Posterior cingulate gyrus (tissue), 11 donors: ENCODE results near the gene TLE6.

ENCODE experiments used
- DNase-seq, 10 donors: peaks; one replicate each; pipeline versions ENCODE4 v3.0.0 to v3.0.0-alpha.2; 2020 to 2021; ENCODE audit warnings: mixed read lengths in 3 of 10
- intact Hi-C: fragments of 100-400 bp; cut with DNase I; formaldehyde crosslinking; loops from one replicate; pipeline ENCODE4 v1.15.1; 2023

The TLE6 gene

DNA sequence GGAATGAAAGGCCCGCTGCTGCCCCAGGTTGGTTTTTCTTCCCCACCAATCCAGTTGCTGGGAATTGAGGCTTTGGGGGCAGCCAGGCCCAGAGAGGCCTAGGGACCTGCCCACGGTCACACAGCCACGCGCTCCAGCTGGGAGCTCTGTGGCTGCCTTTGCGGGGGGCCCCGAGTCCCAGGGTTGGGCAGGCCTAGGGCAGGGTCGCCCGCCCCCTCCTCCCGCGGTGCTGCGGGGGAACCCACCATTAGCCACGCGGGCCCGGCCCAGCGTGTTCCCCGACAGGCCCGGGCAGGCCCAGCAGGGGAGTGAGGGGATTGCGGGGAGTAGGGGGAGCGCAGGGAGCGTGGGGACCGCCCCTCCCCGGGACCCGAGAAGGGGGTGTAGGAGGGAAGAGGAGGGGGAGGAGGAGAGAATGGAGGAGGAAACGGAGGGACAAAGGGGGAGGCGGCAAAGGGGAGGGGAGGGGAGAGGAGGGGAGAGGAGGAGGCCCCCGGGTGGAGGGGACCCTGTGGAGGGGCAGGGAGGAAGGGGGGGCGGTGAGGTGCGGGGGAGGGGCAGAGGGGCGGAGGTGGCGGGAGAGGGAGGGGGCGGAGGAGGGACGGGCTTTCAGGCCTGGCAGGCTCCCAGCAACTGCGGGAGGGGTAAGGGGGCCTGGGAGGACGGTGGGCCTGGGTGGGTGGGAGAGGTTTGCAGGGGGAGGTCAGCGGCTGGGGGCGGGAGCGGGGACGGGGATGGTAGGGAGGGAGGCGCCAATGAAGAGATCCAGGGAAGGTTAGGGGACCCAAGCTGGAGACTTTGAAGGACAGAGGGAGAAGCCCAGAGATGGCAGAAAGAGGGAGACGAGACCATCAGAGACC is 64.6 kb downstream of the TLE6 start:
- intact Hi-C loops: no loop called here
- no peak for DNase-seq

GRCh38 chr19:3042621-3043267 is 65.4 kb downstream of the TLE6 start:
- no peak for DNase-seq
- intact Hi-C loops: no loop called here
